ENCODE results near the gene PDE6H.

GRCh38 chr12:14950421-14950820, 22.4 kb upstream of the PDE6H start:
- TF ChIP-seq CTCF (IDR thresholded peaks at IDR 0.05; ENCODE audit: low read depth, low read length, poor library complexity, severe bottlenecking) (no peak), EZH2phosphoT487 (IDR thresholded peaks at IDR 0.05; ENCODE audit: borderline replicate concordance, low read length) (no peak)

All from DOHH2 (cell line).